Progenitor cell of endocrine pancreas (in vitro differentiated cells): Measurements from ENCODE around the gene ZBTB8A. TPM values are rescaled to one million over a fixed set of nuclear protein-coding genes. Genes with fewer than 3 reads are reported as not detected.

Source experiments
- DNase-seq: peaks from one replicate; pipeline ENCODE4 v3.0.0; 2021; ENCODE audit warnings: low spot score; ENCODE audit not compliant: unreplicated experiment
- H3K27ac Mint-ChIP-seq: 2 replicates; pipeline ENCODE4 v1.8.0; 2021; ENCODE audit warnings: mild to moderate bottlenecking, moderate library complexity, mixed read lengths
- H3K27me3 Mint-ChIP-seq: 2 replicates; pipeline ENCODE4 v1.8.0; 2021; ENCODE audit warnings: mixed read lengths
- H3K36me3 Mint-ChIP-seq: 2 replicates; pipeline ENCODE4 v1.8.0; 2022; ENCODE audit warnings: mixed read lengths; ENCODE audit not compliant: insufficient read depth
- H3K4me1 Mint-ChIP-seq: 2 replicates; pipeline ENCODE4 v1.8.0; 2021; ENCODE audit warnings: low read depth, mixed read lengths
- H3K4me3 Mint-ChIP-seq: 2 replicates; pipeline ENCODE4 v1.8.0; 2021; ENCODE audit warnings: low read depth, mild to moderate bottlenecking, moderate library complexity, mixed read lengths
- H3K9me3 Mint-ChIP-seq: 2 replicates; pipeline ENCODE4 v1.8.0; 2021; ENCODE audit warnings: low read depth, mixed read lengths
- total RNA-seq: library from RNA; stranded (reverse); gene quantifications from 2 replicates; pipeline ENCODE4 v1.2.1, GENCODE V29; 2021
- TF ChIP-seq, protein P1 (sequence below): fragments of 200-600 bp; sonication (generic); IDR thresholded peaks from one replicate; pipeline ENCODE4 v1.5.0; 2021; ENCODE audit warnings: antibody characterized with exemption, mild to moderate bottlenecking; ENCODE audit not compliant: unreplicated experiment

The ZBTB8A gene
- total RNA-seq, 1 donor from 2014 or later: 10.8 TPM

DNA sequence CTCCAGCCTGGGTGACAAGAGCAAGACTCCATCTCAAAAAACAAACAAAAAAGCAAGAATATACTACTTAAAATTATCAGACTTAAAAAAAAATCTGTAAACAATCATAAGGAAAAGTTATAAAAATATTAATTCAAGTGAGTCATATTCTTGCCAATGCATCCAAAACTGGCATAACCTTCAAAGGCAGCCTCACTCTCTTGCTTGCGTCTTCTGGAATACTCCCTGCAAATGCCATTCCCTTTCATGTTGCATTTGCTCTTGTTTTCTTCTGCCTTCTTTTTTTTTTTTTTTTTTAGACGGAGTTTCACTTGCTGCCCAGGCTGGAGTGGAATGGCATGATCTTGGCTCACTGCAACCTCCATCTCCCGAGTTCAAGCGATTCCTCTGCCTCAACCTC lies 32.2 kb upstream of the ZBTB8A start:
- H3K4me1 Mint-ChIP-seq: peaks cover 3% of the 10 kb centered on the region
- TF ChIP-seq, protein P1, sequence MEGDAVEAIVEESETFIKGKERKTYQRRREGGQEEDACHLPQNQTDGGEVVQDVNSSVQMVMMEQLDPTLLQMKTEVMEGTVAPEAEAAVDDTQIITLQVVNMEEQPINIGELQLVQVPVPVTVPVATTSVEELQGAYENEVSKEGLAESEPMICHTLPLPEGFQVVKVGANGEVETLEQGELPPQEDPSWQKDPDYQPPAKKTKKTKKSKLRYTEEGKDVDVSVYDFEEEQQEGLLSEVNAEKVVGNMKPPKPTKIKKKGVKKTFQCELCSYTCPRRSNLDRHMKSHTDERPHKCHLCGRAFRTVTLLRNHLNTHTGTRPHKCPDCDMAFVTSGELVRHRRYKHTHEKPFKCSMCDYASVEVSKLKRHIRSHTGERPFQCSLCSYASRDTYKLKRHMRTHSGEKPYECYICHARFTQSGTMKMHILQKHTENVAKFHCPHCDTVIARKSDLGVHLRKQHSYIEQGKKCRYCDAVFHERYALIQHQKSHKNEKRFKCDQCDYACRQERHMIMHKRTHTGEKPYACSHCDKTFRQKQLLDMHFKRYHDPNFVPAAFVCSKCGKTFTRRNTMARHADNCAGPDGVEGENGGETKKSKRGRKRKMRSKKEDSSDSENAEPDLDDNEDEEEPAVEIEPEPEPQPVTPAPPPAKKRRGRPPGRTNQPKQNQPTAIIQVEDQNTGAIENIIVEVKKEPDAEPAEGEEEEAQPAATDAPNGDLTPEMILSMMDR: no peak
- H3K27ac Mint-ChIP-seq: no peak overlapping the region
- no peak overlapping the region for H3K4me3 Mint-ChIP-seq
- H3K27me3 Mint-ChIP-seq: no peaks in the 10 kb centered on the region
- no peak for DNase-seq
- no peaks in the 10 kb centered on the region for H3K36me3 Mint-ChIP-seq
- no peaks in the 10 kb centered on the region for H3K9me3 Mint-ChIP-seq

DNA sequence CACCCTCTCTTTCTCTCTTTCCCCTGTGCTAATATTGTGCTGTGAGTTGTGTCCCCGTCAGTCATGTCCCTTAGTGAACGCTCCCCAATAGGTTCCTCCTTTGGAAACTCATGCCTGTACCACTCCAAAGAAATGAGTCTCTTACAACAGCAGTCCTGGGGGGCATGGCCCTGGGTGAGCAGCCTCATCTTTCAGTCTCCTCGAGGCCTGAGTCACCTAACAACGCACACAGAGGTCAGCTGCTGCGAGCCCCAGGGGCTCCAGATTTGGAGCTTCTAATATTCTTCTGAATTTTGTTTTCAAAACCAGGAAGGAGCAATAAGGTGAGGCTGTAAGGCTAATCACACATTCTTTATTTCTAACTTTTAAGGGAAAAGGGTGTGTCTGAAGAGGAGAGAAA lies 30.5 kb upstream of the ZBTB8A start:
- no peak overlapping the region for H3K4me3 Mint-ChIP-seq
- peak overlapping the region; percentile 77 for H3K27ac Mint-ChIP-seq
- peaks cover 3% of the 10 kb centered on the region for H3K4me1 Mint-ChIP-seq
- DNase-seq: no peak
- H3K36me3 Mint-ChIP-seq: no peaks in the 10 kb centered on the region
- H3K9me3 Mint-ChIP-seq: peaks cover 2% of the 10 kb centered on the region
- TF ChIP-seq, protein P1: no peak
- H3K27me3 Mint-ChIP-seq: no peaks in the 10 kb centered on the region

DNA sequence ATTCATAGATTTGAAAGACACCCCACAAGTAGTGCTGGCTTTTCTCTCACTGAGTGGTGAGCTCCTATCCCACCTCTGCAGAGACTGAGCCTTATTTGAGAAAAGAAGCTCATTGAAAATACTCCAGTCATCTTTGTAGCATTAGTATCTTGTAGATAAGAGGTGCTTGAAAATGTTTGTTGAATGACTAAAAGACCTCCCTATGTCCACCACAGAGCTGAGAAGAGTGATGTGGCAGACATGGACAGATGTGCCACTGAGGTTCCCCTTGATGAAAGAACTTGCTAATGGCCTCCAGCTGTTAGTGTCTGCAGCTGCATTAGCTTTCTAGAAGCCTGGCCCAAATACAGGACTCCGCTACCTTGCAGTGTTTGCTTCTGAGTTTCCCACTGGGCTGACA lies 29.3 kb upstream of the ZBTB8A start:
- Mint-ChIP-seq H3K36me3 (no peaks in the 10 kb centered on the region), H3K27ac (no peak overlapping the region), H3K4me3 (no peak overlapping the region), H3K9me3 (peaks cover 3% of the 10 kb centered on the region), H3K4me1 (peaks cover 3% of the 10 kb centered on the region), H3K27me3 (no peaks in the 10 kb centered on the region)
- TF ChIP-seq, protein P1: no peak
- no peak for DNase-seq

DNA sequence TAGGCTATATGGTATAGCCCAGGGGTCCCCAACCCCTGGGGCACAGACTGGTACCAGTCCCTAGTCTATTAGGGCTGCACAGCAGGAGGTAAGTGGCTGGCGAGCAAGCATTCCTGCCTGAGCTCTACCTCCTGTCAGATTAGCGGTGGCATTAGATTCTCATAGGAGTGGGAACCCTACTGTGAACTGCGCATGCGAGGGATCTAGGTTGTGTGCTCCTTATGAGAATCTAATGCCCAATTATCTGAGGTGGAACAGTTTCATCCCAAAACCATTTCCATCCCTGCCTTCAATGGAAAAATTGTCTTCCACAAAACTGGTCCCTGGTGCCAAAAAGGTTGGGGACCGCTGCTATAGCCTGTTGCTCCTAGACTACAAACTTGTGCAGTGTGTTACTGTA lies 22.8 kb upstream of the ZBTB8A start:
- Mint-ChIP-seq H3K4me3 (no peak overlapping the region), H3K27ac (no peak overlapping the region), H3K9me3 (peaks cover 3% of the 10 kb centered on the region), H3K27me3 (no peaks in the 10 kb centered on the region), H3K4me1 (no peaks in the 10 kb centered on the region), H3K36me3 (no peaks in the 10 kb centered on the region)
- DNase-seq: no peak
- TF ChIP-seq, protein P1: no peak

DNA sequence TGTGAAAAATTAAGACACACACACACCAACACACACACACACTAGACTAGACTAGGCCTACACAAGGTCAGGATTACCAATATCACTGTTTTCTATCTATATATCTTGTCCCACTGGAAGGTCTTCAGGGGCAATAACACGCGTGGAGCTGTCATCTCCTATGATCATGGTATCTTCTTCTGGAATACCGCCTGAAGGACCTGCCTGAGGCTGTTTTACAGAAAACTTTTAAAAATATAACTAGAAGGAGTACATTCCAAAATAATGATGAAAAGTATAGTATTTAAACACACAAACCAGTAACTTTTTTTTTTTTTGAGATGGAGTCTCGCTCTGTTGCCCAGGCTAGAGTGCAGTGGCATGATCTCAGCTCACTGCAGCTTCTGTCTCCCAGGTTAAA lies 20.3 kb upstream of the ZBTB8A start:
- no peaks in the 10 kb centered on the region for H3K36me3 Mint-ChIP-seq
- H3K4me1 Mint-ChIP-seq: no peaks in the 10 kb centered on the region
- H3K4me3 Mint-ChIP-seq: no peak overlapping the region
- H3K9me3 Mint-ChIP-seq: no peaks in the 10 kb centered on the region
- no peak overlapping the region for H3K27ac Mint-ChIP-seq
- no peak for DNase-seq
- TF ChIP-seq, protein P1: no peak
- no peaks in the 10 kb centered on the region for H3K27me3 Mint-ChIP-seq

DNA sequence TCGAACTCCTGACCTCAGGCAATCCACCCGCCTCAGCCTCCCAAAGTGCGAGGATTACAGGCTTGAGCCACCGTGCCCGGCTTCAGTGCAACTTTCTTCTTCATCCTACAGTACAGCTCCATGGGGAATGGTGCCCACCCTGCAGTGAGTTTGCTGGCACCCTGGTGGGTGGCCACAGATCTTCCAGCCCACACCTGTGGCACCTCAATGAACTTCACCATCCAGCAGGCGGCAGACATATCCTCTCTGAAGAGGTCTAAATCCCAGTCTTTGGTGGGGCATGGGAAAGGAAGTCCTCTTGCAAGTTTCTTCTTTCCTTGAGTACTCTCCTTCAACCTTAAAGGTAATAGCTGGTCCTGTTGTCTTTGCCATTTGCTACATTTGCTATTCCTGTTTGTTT lies 18.1 kb upstream of the ZBTB8A start:
- H3K9me3 Mint-ChIP-seq: no peaks in the 10 kb centered on the region
- TF ChIP-seq, protein P1: no peak
- DNase-seq: no peak
- H3K4me1 Mint-ChIP-seq: no peaks in the 10 kb centered on the region
- peak overlapping the region; percentile 6 for H3K27ac Mint-ChIP-seq
- H3K36me3 Mint-ChIP-seq: no peaks in the 10 kb centered on the region
- no peaks in the 10 kb centered on the region for H3K27me3 Mint-ChIP-seq
- peak overlapping the region; percentile 73 for H3K4me3 Mint-ChIP-seq
